Stimulated activated CD4-positive, alpha-beta T cell treated with anti-CD3 and anti-CD28 coated beads, Interleukin-12 subunit alpha, Interleukin-12 subunit beta, amount 100 ng/mL, for 24 hours (primary cell): ENCODE results near the gene APIP.

Experiments used
- DNase-seq, 2 experiments: peaks; one replicate each; pipeline ENCODE4 v3.0.0-alpha.2; 2020; ENCODE audit warnings: low read depth in 2 of 2

The APIP gene

DNA sequence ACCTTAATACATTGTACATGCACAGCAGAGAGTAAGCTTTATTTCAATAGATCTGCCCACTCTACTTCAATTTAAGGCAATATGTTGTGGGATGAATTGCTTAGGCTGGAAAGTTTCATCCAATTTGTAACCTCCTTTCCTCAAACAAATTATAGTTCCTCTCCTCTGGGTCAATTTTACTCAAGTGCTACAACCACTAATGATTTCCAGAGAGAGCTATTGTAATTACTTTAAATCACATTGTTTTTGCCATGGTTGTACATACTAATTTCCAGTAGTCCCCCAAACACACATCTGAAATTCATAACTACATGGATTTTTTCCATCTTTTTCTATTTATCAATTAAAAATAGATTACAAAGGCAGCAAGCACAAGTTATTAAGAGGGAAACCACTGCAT, 72.9 kb downstream of the APIP start:
- DNase-seq, result no peak

DNA sequence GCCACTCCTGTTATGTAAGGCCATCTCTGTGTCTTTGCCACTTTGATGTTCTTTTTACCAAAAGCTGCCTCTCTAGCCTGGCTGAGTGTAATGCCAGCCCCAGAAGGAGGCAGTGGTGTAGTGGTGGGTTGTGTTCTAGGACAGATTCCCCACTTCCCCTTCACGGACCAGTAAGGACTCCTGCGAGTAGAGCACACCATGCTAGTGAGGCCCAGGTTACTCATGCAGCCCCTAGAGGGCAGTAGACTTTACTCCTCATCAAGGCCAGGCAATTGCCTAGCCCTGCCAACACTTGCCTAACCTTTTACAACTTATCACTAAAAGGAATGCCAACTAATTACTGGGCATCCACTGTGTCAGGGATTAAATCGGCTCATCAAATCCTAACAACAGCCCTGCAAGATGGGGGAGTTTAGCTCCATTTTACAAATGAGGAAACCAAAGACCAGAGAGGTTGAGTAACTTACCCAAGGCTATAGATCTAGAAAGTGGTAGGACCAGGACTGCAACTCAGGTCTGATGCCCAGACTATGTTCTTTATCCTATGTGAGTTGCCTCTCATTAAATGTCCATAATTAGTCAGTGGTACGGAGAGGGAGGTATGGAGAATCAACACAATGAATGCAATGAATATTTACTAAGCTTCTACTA, 75.3 kb downstream of the APIP start:
- no peak for DNase-seq

GRCh38 chr11:34839969-34840368, 76.2 kb downstream of the APIP start:
- no peak for DNase-seq

DNA sequence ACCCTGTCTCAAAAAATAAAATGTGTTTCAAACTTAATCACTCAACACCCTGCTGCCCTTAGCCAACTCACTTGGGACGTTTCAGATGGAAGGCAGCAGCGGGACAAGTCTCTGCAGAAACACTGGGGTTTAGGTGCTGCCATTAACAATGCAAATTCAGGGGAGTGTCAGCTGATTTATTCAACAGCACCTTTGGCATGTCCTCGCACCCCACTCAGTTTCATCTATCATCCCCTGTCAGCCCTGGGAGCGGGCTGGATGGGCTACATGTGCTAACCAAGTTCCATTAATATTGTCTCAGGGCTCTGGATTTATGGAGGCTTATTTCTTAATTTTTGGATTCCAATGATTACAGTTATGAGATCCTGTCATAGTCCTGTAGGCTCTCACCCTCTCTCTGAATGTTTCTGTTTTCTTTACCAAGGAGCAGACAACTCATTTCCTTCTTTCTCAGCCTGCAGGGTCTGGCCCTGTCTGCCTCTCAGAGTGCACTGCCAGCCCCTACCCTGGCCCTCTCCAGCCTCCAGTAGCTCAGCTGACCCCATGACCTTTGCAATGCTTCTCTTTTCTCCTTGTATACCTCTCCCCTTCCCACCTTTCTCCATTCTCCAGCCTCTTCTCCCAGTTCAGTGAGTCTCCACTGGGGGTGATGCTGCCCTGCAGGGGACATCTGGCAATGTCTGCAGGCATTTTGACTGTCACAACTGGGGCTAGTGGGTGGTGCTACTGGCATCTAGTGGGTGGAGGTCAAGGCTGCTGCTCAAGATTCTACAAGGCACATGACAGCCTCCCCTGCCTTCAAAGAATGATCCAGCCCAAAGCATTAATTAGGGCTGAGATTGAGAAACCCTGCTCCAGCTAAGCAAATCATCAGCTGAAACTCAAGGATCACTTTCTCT, 79.0 kb downstream of the APIP start:
- DNase-seq, result no peak

DNA sequence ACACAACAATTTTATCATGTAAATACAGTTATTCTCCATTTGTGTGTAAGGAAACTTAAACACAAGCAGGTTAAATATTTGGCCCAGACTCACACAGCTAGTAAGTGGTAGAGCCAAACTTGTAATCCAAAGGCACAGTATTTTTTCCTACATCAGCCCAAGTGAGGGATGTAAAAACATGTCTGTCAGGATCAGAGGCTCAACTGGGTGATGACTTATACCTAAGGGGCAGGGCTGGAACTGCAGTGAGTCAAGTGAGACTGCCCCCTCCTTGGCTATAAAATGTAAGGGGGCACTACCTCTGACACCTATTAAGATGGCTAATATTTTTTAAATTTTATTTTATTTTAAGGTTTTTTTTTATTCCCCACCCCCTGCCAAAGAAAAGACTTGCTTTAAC, 82.6 kb downstream of the APIP start:
- no peak for DNase-seq
